COR-L47 (cell line): ENCODE measurements around the gene PTGIS.

Experiments
- DNase-seq: peaks from one replicate; lab custom pipeline; 2025; lab: John Stamatoyannopoulos, UW

The PTGIS gene

DNA sequence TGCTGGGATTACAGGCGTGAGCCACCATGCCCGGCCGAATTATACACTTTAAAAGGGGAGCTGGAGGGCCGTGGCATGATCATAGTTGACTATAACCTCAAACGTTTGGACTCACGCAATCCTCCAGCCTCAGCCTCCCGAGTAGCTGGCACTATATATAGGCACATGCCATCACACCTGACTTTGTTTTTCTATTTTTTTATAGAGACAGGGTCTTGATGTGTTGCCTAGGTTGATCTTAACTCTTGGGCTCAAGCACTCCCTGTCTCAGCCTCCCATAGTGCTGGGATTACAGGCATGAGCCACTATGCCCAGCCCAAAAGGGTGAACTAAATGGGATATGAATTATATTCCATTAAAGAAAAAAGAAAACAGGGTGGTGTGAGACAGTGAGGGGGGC is 7.8 kb downstream of the PTGIS start:
- no peak for DNase-seq

DNA sequence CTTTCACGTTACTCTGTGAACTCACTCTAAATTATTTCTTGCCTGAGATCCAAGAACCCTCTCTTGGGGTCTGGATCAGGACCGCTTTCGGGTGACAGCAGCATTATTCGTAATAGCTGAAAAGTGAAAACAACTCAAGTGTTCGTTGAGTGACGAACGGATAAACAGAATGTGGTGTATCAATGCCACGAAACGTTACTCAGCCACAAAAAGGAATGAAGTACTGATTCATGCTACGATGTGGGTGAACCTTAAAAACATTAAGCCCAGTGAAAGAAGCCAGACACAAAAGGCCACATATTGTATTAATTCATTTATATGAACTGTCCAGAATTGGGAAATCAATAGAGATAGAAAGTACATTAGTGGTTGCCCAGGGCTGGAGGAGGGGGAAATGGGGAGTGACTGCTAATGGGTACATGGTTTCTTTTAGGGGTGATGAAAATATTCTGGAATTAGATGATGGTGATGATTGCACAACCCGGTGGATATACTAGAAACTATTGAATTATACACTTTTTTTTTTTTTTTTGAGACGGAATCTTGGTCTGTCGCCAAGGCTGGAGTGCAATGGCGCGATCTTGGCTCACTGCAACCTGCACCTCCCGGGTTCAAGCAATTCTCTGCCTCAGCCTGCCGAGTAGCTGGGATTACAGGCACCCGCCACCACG is 8.4 kb downstream of the PTGIS start:
- DNase-seq = no peak

- DNase-seq = no peak
Observed at GRCh38 chr20:49558826-49559225, 9.1 kb downstream of the PTGIS start.

DNA sequence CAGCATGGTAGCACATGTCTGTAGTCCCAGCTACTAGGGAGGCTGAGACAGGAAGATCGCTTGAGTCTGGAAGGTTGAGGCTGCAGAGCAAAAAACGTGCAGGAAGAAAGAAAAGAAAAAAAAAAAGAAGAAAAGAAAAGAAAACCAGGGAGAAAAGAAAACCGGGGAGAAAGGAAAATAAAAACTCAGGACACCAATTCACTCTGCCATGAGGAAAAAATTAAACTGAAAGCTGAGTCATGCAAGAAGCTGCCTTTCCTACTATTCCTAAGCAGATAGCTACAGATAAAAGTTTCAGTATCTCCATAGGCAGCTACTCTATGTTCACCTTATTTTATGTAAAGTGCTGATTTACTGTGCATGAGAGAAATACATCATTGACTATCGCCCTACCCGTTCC is 10.5 kb downstream of the PTGIS start:
- DNase-seq = no peak

GRCh38 chr20:49556621-49557020 is 11.3 kb downstream of the PTGIS start:
- DNase-seq = no peak

DNA sequence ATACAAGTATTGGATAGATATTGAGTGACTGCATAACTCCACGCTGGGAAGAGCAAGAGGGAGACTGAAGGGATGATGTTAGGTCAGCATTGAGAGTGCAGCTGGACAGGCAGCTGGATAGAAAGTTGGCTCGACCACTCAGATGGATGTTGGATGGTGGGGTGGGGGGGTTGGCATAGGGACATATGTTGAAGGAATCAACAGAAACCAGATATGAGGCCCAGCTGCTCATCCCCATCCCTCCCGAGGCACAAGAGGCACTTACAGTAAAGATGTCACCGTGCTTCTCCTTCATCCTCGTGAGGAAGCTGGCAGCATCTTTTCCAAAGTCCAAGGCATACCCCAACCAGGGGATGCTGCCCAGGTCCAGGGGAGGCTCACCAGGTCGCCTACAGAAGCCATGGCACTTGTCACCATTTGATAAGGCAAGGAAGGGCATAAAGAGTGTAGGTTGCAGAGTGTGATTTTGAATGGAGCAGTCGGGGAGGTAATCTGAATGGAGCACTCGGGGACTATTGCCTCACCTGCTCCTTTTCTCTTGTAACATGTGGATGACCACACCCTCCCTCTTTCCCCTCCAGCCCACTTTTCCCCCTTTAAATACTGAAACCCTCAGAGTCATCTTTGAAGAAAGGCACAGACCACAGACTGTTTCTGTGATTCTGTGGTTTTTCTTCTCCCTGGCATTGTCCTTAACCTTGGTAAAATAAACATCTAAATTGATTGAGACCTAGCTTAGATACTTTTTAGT is 18.0 kb downstream of the PTGIS start:
- no peak for DNase-seq

DNA sequence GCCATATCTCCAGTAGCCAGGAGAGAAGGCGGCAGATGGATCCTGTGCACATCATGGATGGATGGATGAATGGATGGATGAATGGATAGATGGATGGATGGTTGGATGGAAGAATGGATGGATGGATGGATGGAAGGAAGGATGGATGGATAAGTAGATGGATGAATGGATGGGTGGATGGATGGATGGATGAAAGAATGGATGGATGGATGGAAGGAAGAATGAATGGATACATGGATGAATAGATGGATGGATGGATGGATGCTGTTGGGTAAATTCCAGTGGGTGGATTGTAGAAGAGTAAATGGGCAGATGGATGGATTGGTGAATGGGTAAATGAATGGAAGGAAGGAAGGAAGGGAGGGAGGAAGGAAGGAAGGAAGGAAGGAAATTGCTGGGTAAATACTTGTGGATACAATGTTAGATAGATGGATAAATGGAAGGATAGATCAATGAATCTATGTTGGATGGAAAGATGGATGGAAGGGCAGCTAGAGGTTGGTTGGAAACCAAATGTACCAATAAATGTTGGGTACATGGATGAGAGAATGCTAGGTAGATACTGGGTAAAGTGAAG is 19.5 kb downstream of the PTGIS start:
- DNase-seq = no peak

DNA sequence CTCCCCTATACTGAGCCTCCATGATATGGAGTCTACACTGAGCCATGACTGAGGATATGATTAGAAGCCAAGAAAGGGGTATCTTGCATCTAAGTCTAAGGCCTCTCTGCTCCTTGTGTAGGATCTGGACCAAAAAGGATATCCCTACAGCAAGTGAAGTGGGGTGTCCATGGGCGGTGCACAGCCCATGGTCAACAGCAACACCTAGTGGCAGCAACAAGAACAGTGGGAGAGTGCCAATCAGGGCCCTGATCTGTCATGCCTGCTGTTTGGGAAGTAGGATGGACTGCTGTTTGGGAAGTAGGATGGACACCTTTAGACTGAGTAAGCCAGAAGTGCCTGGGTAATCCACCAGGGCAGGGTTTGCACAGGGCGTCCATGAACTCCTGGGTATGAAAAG is 22.4 kb downstream of the PTGIS start:
- DNase-seq = no peak

GRCh38 chr20:49544535-49544934 is 23.4 kb downstream of the PTGIS start:
- DNase-seq = no peak

DNA sequence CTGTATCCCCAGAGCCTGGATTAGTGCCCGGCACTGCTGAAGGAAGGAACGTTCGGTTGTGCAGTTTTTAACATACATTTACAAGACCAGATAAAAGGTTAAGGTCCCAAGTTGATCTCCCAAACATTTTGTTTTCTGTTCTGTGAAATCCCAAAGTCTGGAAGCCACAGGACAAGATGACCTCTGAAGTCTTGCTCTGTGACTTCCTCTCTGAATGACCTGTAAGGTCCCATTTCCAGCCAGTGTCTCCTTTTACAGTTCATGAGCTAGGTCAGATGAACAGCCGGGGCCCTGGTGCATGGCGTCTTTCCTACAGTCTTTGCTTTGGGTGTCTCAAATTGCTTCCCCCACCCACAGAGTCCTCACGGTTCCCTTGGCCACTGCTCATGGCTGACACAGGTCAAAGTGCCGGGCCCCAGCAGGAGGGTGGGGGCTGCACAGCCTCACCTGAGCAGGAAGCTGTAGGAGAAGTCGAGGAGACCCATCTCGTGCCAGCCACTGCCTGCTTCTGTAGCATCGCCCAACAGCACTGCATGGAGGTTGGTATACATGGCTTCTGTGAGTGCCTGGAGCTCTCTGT is 24.0 kb downstream of the PTGIS start:
- DNase-seq = no peak

- DNase-seq = no peak
Observed at GRCh38 chr20:49543071-49543857, 24.7 kb downstream of the PTGIS start.

DNA sequence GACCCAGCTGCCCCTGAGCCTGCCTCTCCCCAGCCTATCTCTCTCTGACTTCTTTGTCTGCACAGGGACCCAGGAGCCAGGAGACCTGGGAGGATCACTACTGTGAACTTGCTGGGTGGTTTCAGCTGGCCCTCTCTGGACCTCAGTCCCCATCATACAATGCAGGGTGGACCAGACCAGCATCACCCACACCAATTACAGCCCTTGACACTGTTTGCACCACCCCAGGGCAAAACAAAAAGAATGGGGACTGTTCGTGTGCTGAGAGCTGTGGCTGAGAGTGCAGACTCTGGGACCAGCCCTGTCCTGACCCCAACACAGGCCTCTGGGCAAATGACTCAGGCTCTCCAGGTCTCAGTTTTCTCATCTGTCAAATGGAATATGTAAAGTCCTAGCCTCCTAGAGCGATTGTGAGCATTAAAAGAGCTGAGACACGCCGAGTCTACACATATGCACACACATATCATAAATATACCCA is 25.4 kb downstream of the PTGIS start:
- DNase-seq = no peak

DNA sequence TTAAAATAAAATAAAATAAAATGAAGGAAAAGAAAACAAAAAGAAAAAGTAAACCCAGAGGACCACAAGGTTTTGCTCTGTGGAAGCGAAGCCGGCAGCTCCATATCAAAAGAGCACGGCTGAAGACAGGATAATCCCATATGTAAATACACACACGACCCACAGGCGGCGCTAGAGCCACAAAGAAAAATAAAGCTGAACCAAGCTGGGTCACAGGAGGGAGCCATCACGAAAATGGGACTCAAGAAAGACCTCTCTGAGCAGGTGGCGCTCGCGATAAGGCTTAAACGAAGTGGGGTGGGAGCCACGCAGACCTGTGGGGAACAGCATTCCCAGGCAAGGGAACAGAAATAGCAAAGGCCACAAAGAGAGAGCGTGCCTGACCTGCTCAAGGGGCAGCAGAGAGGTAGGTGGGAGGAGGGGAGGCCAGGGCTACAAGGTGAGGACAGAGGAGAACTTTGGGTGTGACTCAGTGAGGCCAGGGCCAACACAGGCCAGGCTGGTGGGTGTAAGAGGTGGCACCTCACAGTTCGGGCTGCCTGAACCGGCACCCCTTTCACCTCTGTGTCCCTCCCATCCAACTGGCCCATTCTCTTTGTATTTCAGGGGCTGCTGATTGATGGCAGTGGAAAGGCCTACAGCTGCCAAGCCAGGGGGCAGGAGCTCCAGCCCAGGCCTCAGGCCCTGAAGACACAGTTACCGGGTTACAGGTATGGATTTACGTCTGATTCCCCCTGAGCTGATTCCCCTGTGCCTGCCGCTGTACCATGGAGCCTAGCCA is 26.0 kb downstream of the PTGIS start:
- peak; percentile 79 for DNase-seq

DNA sequence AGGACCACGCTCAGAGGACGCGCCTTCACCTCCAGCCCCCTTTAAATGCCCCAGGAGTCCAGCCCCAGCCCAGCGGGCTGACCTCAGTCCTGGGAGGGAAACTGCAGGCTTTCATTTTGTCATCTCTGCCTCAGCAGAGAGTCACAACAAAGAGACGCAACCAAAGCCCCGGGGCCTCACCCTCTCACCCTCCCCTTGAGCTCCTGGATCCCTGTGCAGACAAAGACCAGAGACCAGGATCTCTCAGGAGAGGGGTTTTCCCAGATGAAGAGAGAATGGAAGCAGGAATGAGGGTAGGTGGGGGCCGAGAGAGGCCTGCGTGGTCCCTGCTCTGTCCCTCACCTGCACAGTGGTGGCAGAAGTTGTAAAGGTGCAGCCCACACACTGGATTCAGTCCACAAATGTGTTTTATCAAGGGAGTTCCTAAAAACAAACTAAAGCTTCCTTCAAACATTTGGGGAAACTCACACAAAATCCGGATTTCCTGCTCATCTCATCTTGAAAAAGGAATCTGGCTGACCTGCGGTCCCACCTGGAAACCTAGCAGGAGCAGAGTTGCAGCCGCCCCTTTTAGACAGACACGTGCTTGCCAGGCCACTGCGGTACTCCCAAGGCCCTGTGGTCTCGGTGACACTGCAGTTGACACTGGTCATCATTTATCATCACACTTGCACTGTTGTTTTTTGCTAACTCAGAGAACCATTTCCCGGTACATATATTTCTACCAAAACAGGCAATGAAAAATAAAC is 27.1 kb downstream of the PTGIS start:
- no peak for DNase-seq

GRCh38 chr20:49540232-49540620 is 27.7 kb downstream of the PTGIS start:
- no peak for DNase-seq

DNA sequence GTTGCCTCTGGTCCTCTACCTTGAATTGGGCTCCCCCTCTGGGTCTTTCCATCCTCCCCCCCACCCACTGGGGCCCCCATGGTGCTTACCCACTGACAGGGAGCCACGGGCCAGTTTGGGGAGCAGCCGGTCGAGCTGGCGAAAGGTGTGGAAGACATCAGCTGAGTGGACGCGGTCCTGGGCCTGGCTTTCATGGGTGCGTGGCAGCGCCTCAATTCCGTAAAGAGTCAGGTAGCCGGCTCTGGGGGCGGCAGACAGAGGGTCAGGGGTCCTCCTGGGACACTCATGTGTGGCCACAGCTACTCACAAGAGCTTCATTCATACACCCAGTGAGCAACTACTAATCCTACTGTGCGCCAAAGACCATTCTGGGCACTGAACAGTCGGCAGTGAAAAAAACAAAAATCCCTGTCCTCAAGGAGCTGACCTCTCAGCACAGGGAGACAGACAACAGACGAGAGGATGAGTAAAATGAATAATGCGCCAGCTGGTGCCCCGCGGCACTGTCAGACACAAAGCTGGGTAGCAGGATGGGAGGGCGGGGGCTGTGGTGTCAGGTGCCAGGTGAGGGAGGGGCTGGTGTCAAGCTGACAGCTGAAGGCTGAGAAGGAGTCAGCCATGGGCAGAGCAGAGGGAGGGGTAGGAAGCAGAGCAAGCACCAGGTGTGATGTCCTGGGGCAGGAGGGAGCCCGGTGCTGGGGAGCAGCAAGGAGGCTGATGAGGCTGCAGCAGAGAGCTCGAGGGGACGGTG is 28.3 kb downstream of the PTGIS start:
- DNase-seq = no peak

- DNase-seq = no peak
Observed at GRCh38 chr20:49538950-49539349, 29.0 kb downstream of the PTGIS start.

GRCh38 chr20:49534255-49534712 is 33.7 kb downstream of the PTGIS start:
- DNase-seq = peak; percentile 50

- DNase-seq = no peak
Observed at GRCh38 chr20:49532285-49532946, 35.5 kb downstream of the PTGIS start.
